H1 (cell line): ENCODE data around the gene MYD88. TPM values are rescaled to one million over a fixed set of nuclear protein-coding genes. Genes with fewer than 3 reads are reported as not detected.

ENCODE experiments used
- CTCF ChIA-PET: fragments of 300-600 bp; sonication (Branson Sonifier 250); formaldehyde crosslinking; loops from one replicate; lab custom pipeline; 2021; ENCODE audit not compliant: partially characterized antibody; lab: Charles Lee
- POLR2A ChIA-PET: fragments of 300-600 bp; sonication (Branson Sonifier 250); formaldehyde crosslinking; loops from one replicate; lab custom pipeline; 2021; ENCODE audit warnings: inconsistent platforms; ENCODE audit not compliant: partially characterized antibody; lab: Charles Lee
- DNase-seq, 2 experiments: peaks; one replicate each; pipeline versions ENCODE4 v3.0.0 to v3.0.0-alpha.2; 2010 to 2022; ENCODE audit warnings: low spot score in 2 of 2, low read depth in 1 of 2, mixed read lengths in 1 of 2
- FAIRE-seq: peaks from 2 replicates; lab custom pipeline; 2011; peaks lifted over from hg19 to GRCh38; lab: Jason Lieb, UNC
- H2AFZ ChIP-seq: 2 replicates; pipeline ENCODE4 v1.8.1; 2012; ENCODE audit warnings: low read length, inconsistent platforms
- H2AK5ac ChIP-seq: 2 replicates; pipeline ENCODE4 v1.6.1; 2013; ENCODE audit warnings: low read depth, low read length
- H2BK120ac ChIP-seq: replicated peaks from 2 replicates; pipeline ENCODE3; 2013; ENCODE audit warnings: low read depth, low read length, inconsistent platforms
- H2BK12ac ChIP-seq: 2 replicates; pipeline ENCODE4 v1.6.1; 2013; ENCODE audit warnings: low read depth, low read length
- H2BK15ac ChIP-seq: 2 replicates; pipeline ENCODE4 v1.6.1; 2013; ENCODE audit warnings: low read length
- H2BK20ac ChIP-seq: 2 replicates; pipeline ENCODE4 v1.6.1; 2013; ENCODE audit warnings: low read length
- H2BK5ac ChIP-seq: 2 replicates; pipeline ENCODE4 v1.6.1; 2013; ENCODE audit warnings: low read depth, low read length
- H3K14ac ChIP-seq: 2 replicates; pipeline ENCODE4 v1.6.1; 2013; ENCODE audit warnings: inconsistent platforms; ENCODE audit not compliant: insufficient read length
- H3K18ac ChIP-seq: 2 replicates; pipeline ENCODE4 v1.6.1; 2013; ENCODE audit warnings: low read length; ENCODE audit errors: extremely low read depth
- H3K23ac ChIP-seq: 2 replicates; pipeline ENCODE4 v1.6.1; 2013; ENCODE audit warnings: inconsistent platforms; ENCODE audit not compliant: insufficient read length
- H3K23me2 ChIP-seq: 2 replicates; pipeline ENCODE4 v1.6.1; 2013; ENCODE audit warnings: low read depth, low read length
- H3K27ac ChIP-seq: 2 replicates; pipeline ENCODE4 v1.6.1; 2011; ENCODE audit warnings: low read depth, low read length, inconsistent platforms
- H3K27me3 ChIP-seq, 4 experiments: replicated peaks in 1 of 4; 1 replicate in 1 of 4; 2 replicates in 3 of 4; pipeline versions ENCODE4 v1.6.1 to v1.8.1; 2011 to 2013; ENCODE audit warnings: low read length in 3 of 4, mild to moderate bottlenecking in 3 of 4, inconsistent platforms in 2 of 4, mixed read lengths in 2 of 4, moderate library complexity in 1 of 4; ENCODE audit not compliant: control insufficient read depth in 3 of 4, insufficient read depth in 3 of 4; ENCODE audit errors: extremely low read depth in 1 of 4
- H3K36me3 ChIP-seq, 4 experiments: 2 replicates each; pipeline versions ENCODE4 v1.6.1 to v1.8.1; 2011 to 2013; ENCODE audit warnings: mild to moderate bottlenecking in 4 of 4, low read length in 3 of 4, moderate library complexity in 2 of 4, control low read depth in 1 of 4, inconsistent platforms in 1 of 4; ENCODE audit not compliant: insufficient read depth in 4 of 4, control insufficient read depth in 2 of 4
- H3K4ac ChIP-seq: replicated peaks from 2 replicates; pipeline ENCODE3; 2013; ENCODE audit warnings: low read length, low read depth, mixed read lengths, inconsistent platforms; ENCODE audit not compliant: insufficient read length
- H3K4me1 ChIP-seq, 4 experiments: replicated peaks in 1 of 4; 1 replicate in 1 of 4; 2 replicates in 3 of 4; pipeline versions ENCODE4 v1.6.1 to v1.8.1; 2011 to 2013; ENCODE audit warnings: low read length in 3 of 4, inconsistent platforms in 2 of 4, mixed read lengths in 1 of 4; ENCODE audit not compliant: insufficient read depth in 4 of 4, control insufficient read depth in 3 of 4
- H3K4me2 ChIP-seq, 2 experiments: 2 replicates each; pipeline versions ENCODE4 v1.6.1 to v1.8.1; 2011 to 2013; ENCODE audit warnings: low read depth in 2 of 2, low read length in 2 of 2, control low read depth in 1 of 2, inconsistent platforms in 1 of 2, mild to moderate bottlenecking in 1 of 2; ENCODE audit not compliant: insufficient read depth in 1 of 2
- H3K4me3 ChIP-seq, 4 experiments: fragments of 200-600, 300-600 bp in 1 of 4; sonication (generic), shearing (Covaris generic), sonication (Bioruptor Twin) in 1 of 4; 2 replicates each; pipeline versions ENCODE4 v1.5.1 to v1.8.1; 2011 to 2016; ENCODE audit warnings: low read length in 4 of 4, low read depth in 3 of 4, control low read depth in 2 of 4, inconsistent platforms in 2 of 4, mild to moderate bottlenecking in 2 of 4, mixed read lengths in 1 of 4, moderate library complexity in 1 of 4; ENCODE audit not compliant: insufficient read depth in 2 of 4; ENCODE audit errors: extremely low read depth in 1 of 4
- H3K56ac ChIP-seq: replicated peaks from 2 replicates; pipeline ENCODE3; 2013; ENCODE audit warnings: low read depth, mild to moderate bottlenecking, mixed read lengths, low read length, inconsistent platforms; ENCODE audit not compliant: insufficient read length
- H3K79me1 ChIP-seq: 2 replicates; pipeline ENCODE4 v1.6.1; 2013; ENCODE audit warnings: low read depth, low read length, control low read depth
- H3K79me2 ChIP-seq, 2 experiments: 2 replicates each; pipeline versions ENCODE4 v1.6.1 to v1.8.1; 2012 to 2013; ENCODE audit warnings: low read length in 2 of 2, mild to moderate bottlenecking in 2 of 2, inconsistent platforms in 1 of 2; ENCODE audit not compliant: insufficient read depth in 2 of 2, control insufficient read depth in 1 of 2
- H3K9ac ChIP-seq, 4 experiments: replicated peaks in 1 of 4; 1 replicate in 1 of 4; 2 replicates in 3 of 4; pipeline versions ENCODE4 v1.6.1 to v1.8.1; 2011 to 2013; ENCODE audit warnings: low read depth in 3 of 4, low read length in 3 of 4, control low read depth in 2 of 4, mild to moderate bottlenecking in 2 of 4, moderate library complexity in 2 of 4, inconsistent platforms in 1 of 4; ENCODE audit errors: extremely low read depth in 1 of 4
- H3K9me3 ChIP-seq, 2 experiments: 2 replicates each; pipeline versions ENCODE4 v1.6.1 to v1.8.1; 2012 to 2013; ENCODE audit warnings: mild to moderate bottlenecking in 2 of 2, moderate library complexity in 2 of 2, control low read depth in 1 of 2, inconsistent platforms in 1 of 2, low read depth in 1 of 2, low read length in 1 of 2, mixed read lengths in 1 of 2; ENCODE audit not compliant: insufficient read depth in 2 of 2
- H4K20me1 ChIP-seq, 2 experiments: replicated peaks in 1 of 2; 2 replicates each; pipeline versions ENCODE3 to v1.8.1; 2011 to 2013; ENCODE audit warnings: inconsistent platforms in 2 of 2, low read length in 2 of 2, mild to moderate bottlenecking in 1 of 2; ENCODE audit not compliant: insufficient read depth in 2 of 2, control insufficient read depth in 1 of 2
- H4K5ac ChIP-seq: 2 replicates; pipeline ENCODE4 v1.6.1; 2013; ENCODE audit warnings: low read length, low read depth, mixed read lengths, inconsistent platforms; ENCODE audit not compliant: insufficient read length
- H4K8ac ChIP-seq: 2 replicates; pipeline ENCODE4 v1.8.0; 2013; ENCODE audit warnings: mild to moderate bottlenecking, moderate library complexity, low read length, inconsistent platforms; ENCODE audit not compliant: insufficient read depth; ENCODE audit errors: extremely low read depth
- H4K91ac ChIP-seq: replicated peaks from 2 replicates; pipeline ENCODE3; 2013; ENCODE audit warnings: low read length, mixed read lengths, inconsistent platforms; ENCODE audit not compliant: insufficient read length
- BRCA1 ChIP-seq: IDR thresholded peaks from 2 replicates; pipeline ENCODE4 v1.6.1; 2012; ENCODE audit warnings: low read depth, low read length, improper control_type of control experiment
- GTF2F1 ChIP-seq: IDR thresholded peaks from 2 replicates; pipeline ENCODE4 v1.6.1; 2012; ENCODE audit warnings: low read depth, low read length, improper control_type of control experiment, borderline replicate concordance
- HDAC2 ChIP-seq, 2 experiments: fragments of 300-600 bp in 1 of 2; sonication (generic) in 1 of 2; IDR thresholded peaks; 2 replicates each; pipeline ENCODE4 v1.6.1; 2011 to 2012; ENCODE audit warnings: low read depth in 2 of 2, low read length in 2 of 2, mild to moderate bottlenecking in 2 of 2, moderate library complexity in 2 of 2, borderline replicate concordance in 1 of 2, inconsistent platforms in 1 of 2
- JUN ChIP-seq: IDR thresholded peaks from 2 replicates; pipeline ENCODE4 v1.6.1; 2011; ENCODE audit warnings: low read depth, mild to moderate bottlenecking, improper control_type of control experiment, low read length
- MAFK ChIP-seq: IDR thresholded peaks from 2 replicates; pipeline ENCODE4 v1.6.1; 2012; ENCODE audit warnings: low read depth, mild to moderate bottlenecking, improper control_type of control experiment, low read length
- RAD21 ChIP-seq, 2 experiments: IDR thresholded peaks in 1 of 2; conservative IDR thresholded peaks in 1 of 2; 2 replicates each; pipeline ENCODE4 v1.6.1; 2011; ENCODE audit warnings: low read depth in 2 of 2, low read length in 2 of 2, improper control_type of control experiment in 1 of 2, inconsistent platforms in 1 of 2, mild to moderate bottlenecking in 1 of 2, moderate library complexity in 1 of 2
- RFX5 ChIP-seq: IDR thresholded peaks from 2 replicates; pipeline ENCODE4 v1.6.1; 2011; ENCODE audit warnings: low read depth, low read length, improper control_type of control experiment, borderline replicate concordance
- SIN3A ChIP-seq, 2 experiments: IDR thresholded peaks in 1 of 2; conservative IDR thresholded peaks in 1 of 2; 2 replicates each; pipeline ENCODE4 v1.6.1; 2011 to 2012; ENCODE audit warnings: low read length in 2 of 2, improper control_type of control experiment in 1 of 2, low read depth in 1 of 2, mild to moderate bottlenecking in 1 of 2
- TBP ChIP-seq: IDR thresholded peaks from 2 replicates; pipeline ENCODE4 v1.6.1; 2011; ENCODE audit warnings: low read depth, low read length, improper control_type of control experiment
- TCF12 ChIP-seq: IDR thresholded peaks from 2 replicates; pipeline ENCODE4 v1.6.1; 2011; ENCODE audit warnings: low read depth, mild to moderate bottlenecking, low read length
- YY1 ChIP-seq: IDR thresholded peaks from 2 replicates; pipeline ENCODE4 v1.6.1; 2011; ENCODE audit warnings: low read depth, mild to moderate bottlenecking, low read length
- WGBS, 2 experiments: shearing (Covaris generic) in 1 of 2; methylation state at CpG; one replicate each; pipeline versions ENCODE4 v1.1.6 to v1.1.7; 2013 to 2015; ENCODE audit warnings: low lambda C conversion rate in 2 of 2, mixed read lengths in 2 of 2, inconsistent platforms in 1 of 2, low coverage in 1 of 2, missing lambda C conversion rate in 1 of 2; ENCODE audit not compliant: insufficient replicate concordance in 2 of 2, insufficient coverage in 1 of 2, insufficient read length in 1 of 2; ENCODE audit errors: extremely low coverage in 1 of 2, missing lambda C conversion rate in 1 of 2; 5-methylcytosine and 5-hydroxymethylcytosine counted together
- polyA plus RNA-seq, 7 experiments: library from polyadenylated mRNA; depleted of rRNA in 3 of 7; stranded (reverse) in 5 of 7; unstranded in 2 of 7; fragments of >200 nt in 5 of 7; fragments of 200-250 nt in 2 of 7; gene quantifications; 1 replicate in 5 of 7; 2 replicates in 1 of 7; 4 replicates in 1 of 7; pipeline versions ENCODE4 v1.2.1 to v1.2.3, GENCODE V29; 2011 to 2013; ENCODE audit warnings: missing spikeins in 2 of 7, mixed read lengths in 2 of 7
- total RNA-seq: library from RNA; stranded (reverse); fragmentation: NEBNext Ultra II Directional; extraction: Animal tissue kit (Norgen Biotek cat#: 25700); gene quantifications from 2 replicates; pipeline ENCODE4 v1.2.1, GENCODE V29; 2021

MYD88 gene
- total and polyA plus RNA-seq, 2 of the 8 experiments (the other 6 are each of a cell fraction or from before 2014, with no cell fraction given) = 22.1 to 22.5 TPM

- Histone ChIP-seq H3K56ac (no peak overlapping the region), H3K23me2 (no peaks in the 10 kb centered on the region), H3K9me3 (0 out of 4 replicates have a peak, but pooled peaks cover 0 to 5% of the 10 kb centered on the region in 2 experiments), H3K4me2 (no peak overlapping the region), H2BK15ac (no peak overlapping the region), H2BK5ac (no peak overlapping the region), H2BK20ac (no peak overlapping the region), H3K18ac (no peak overlapping the region), H2BK120ac (no peak overlapping the region), H3K4ac (no peak overlapping the region), H4K8ac (peak overlapping the region; percentile 0; the same call in 1 of the 2 replicates), H2AFZ (no peak overlapping the region), H3K27ac (no peak overlapping the region), H3K36me3 (no peaks in the 10 kb centered on the region), H2BK12ac (no peak overlapping the region), H3K9ac (no peak overlapping the region), H3K4me3 (no peak overlapping the region), H3K23ac (no peak overlapping the region), H3K27me3 (no peaks in the 10 kb centered on the region), H3K14ac (no peak overlapping the region), H4K20me1 (peaks cover 0 to 2% of the 10 kb centered on the region in 2 experiments), H4K91ac (no peak overlapping the region), H3K4me1 (no peaks in the 10 kb centered on the region), H2AK5ac (no peak overlapping the region), H4K5ac (no peak overlapping the region), H3K79me1 (no peaks in the 10 kb centered on the region), H3K79me2 (no peaks in the 10 kb centered on the region)
- whole genome bisulfite sequencing, 2 experiments = 84% methylated on average over 10 of the region's 11 CpGs; no CpG with 5 or more reads in 1 of the 2 experiments
- FAIRE-seq (no peak), DNase-seq (no peak)
- ChIA-PET POLR2A (interaction anchor here (0.9 to 3.4 kb wide), 3 partner anchors 11 to 70 kb away, joined by 3 to 20 read pairs (median 4); partner anchors contain the start of gene DLEC1), CTCF (interaction anchor here (0.6 to 5.5 kb wide), 10 partner anchors 10 to 385 kb away, joined by 3 to 44 read pairs (median 4); no protein-coding TSS in a partner anchor)
- TF ChIP-seq SIN3A (conservative IDR thresholded peaks at IDR 0.05 in 1 of 2, IDR thresholded peaks at IDR 0.05 in 1 of 2; ENCODE audit: low read depth in 1 of 2, low read length in 2 of 2) (no peak), RAD21 (IDR thresholded peaks at IDR 0.05 in 1 of 2, conservative IDR thresholded peaks at IDR 0.05 in 1 of 2; ENCODE audit: low read depth in 2 of 2, low read length in 2 of 2) (no peak), HDAC2 (IDR thresholded peaks at IDR 0.05; ENCODE audit: borderline replicate concordance in 1 of 2, low read depth in 2 of 2, low read length in 2 of 2) (no peak), TCF12 (no peak), MAFK (no peak), BRCA1 (no peak), YY1 (no peak), JUN (no peak), GTF2F1 (no peak), TBP (no peak), RFX5 (no peak)
Measured at GRCh38 chr3:38108649-38109579, 29.5 kb upstream of the MYD88 start.
